DOHH2 (cell line): ENCODE data around the gene LRRC70.

Experiments
- H3F3A ChIP-seq: fragments of 200-600 bp; sonication (generic), shearing (Covaris generic); 2 replicates; pipeline ENCODE4 v1.6.0; 2016; ENCODE audit warnings: antibody characterized with exemption, mild to moderate bottlenecking; ENCODE audit not compliant: control insufficient read depth, insufficient read depth
- H3K27ac ChIP-seq: fragments of 200-600 bp; sonication (generic); 2 replicates; pipeline ENCODE4 v1.5.1; 2014; ENCODE audit warnings: low read depth, mild to moderate bottlenecking, low read length, moderate library complexity
- H3K27me3 ChIP-seq: fragments of 200-600 bp; sonication (generic); 2 replicates; pipeline ENCODE4 v1.6.1; 2014; ENCODE audit warnings: mild to moderate bottlenecking, low read length, mixed read lengths; ENCODE audit not compliant: control insufficient read depth
- H3K36me3 ChIP-seq: fragments of 200-600 bp; sonication (generic); 2 replicates; pipeline ENCODE4 v1.6.1; 2014; ENCODE audit warnings: mild to moderate bottlenecking, low read length, moderate library complexity, mixed read lengths; ENCODE audit not compliant: control insufficient read depth
- H3K4me1 ChIP-seq: fragments of 200-600 bp; sonication (generic); 2 replicates; pipeline ENCODE4 v1.6.1; 2014; ENCODE audit warnings: mild to moderate bottlenecking, low read length, mixed read lengths; ENCODE audit not compliant: control insufficient read depth
- H3K4me2 ChIP-seq: fragments of 200-600 bp; sonication (generic); 2 replicates; pipeline ENCODE4 v1.6.0; 2014; ENCODE audit warnings: mild to moderate bottlenecking, low read length, moderate library complexity
- H3K4me3 ChIP-seq: fragments of 200-600 bp; sonication (generic); 2 replicates; pipeline ENCODE4 v1.5.1; 2014; ENCODE audit warnings: mild to moderate bottlenecking, low read length, mixed read lengths
- H3K79me2 ChIP-seq: fragments of 200-600 bp; sonication (generic); 2 replicates; pipeline ENCODE4 v1.6.1; 2014; ENCODE audit warnings: mild to moderate bottlenecking, low read length, mixed read lengths; ENCODE audit not compliant: control insufficient read depth
- H3K9me2 ChIP-seq: fragments of 200-600 bp; sonication (generic); replicated peaks from 2 replicates; pipeline ENCODE4 v1.6.1; 2014; ENCODE audit warnings: mild to moderate bottlenecking, low read length, mixed read lengths; ENCODE audit not compliant: control insufficient read depth
- H3K9me3 ChIP-seq: fragments of 200-600 bp; sonication (generic); 2 replicates; pipeline ENCODE4 v1.6.1; 2014; ENCODE audit warnings: antibody characterized with exemption, low read length, mixed read lengths; ENCODE audit not compliant: control insufficient read depth, insufficient read depth
- H4K20me1 ChIP-seq: fragments of 200-600 bp; sonication (generic); 2 replicates; pipeline ENCODE4 v1.6.0; 2014; ENCODE audit warnings: low read depth, mild to moderate bottlenecking, antibody characterized with exemption, low read length, moderate library complexity; ENCODE audit not compliant: control insufficient read depth, insufficient read depth
- CTCF ChIP-seq: fragments of 200-600 bp; sonication (generic); IDR thresholded peaks from one replicate; pipeline ENCODE4 v1.5.1; 2014; ENCODE audit warnings: antibody characterized with exemption, mild to moderate bottlenecking, low read depth, low read length; ENCODE audit not compliant: poor library complexity, severe bottlenecking
- EZH2phosphoT487 ChIP-seq: fragments of 200-600 bp; sonication (generic); IDR thresholded peaks from 2 replicates; pipeline ENCODE4 v1.6.1; 2017; ENCODE audit warnings: borderline replicate concordance, mild to moderate bottlenecking, antibody characterized with exemption, low read length, moderate library complexity, mixed read lengths

LRRC70 gene

GRCh38 chr5:62568800-62569432 lies 9.7 kb upstream of the LRRC70 start:
- no peaks in the 10 kb centered on the region for H3F3A ChIP-seq
- H3K9me3 ChIP-seq = no peaks in the 10 kb centered on the region
- H3K36me3 ChIP-seq = peaks cover 30% of the 10 kb centered on the region
- no peaks in the 10 kb centered on the region for H3K27me3 ChIP-seq
- no peak overlapping the region for H3K27ac ChIP-seq
- TF ChIP-seq EZH2phosphoT487 (no peak), CTCF (no peak)
- H3K79me2 ChIP-seq = no peaks in the 10 kb centered on the region
- no peak overlapping the region for H3K4me3 ChIP-seq
- H3K4me2 ChIP-seq = no peak overlapping the region
- no peaks in the 10 kb centered on the region for H4K20me1 ChIP-seq
- no peaks in the 10 kb centered on the region for H3K9me2 ChIP-seq
- H3K4me1 ChIP-seq = no peaks in the 10 kb centered on the region

- Histone ChIP-seq H3K9me3 (no peaks in the 10 kb centered on the region), H3K4me2 (no peak overlapping the region), H3K27me3 (no peaks in the 10 kb centered on the region), H4K20me1 (no peaks in the 10 kb centered on the region), H3K4me3 (no peak overlapping the region), H3K79me2 (no peaks in the 10 kb centered on the region), H3K9me2 (no peaks in the 10 kb centered on the region), H3K4me1 (no peaks in the 10 kb centered on the region), H3F3A (no peaks in the 10 kb centered on the region), H3K36me3 (peaks cover 29% of the 10 kb centered on the region), H3K27ac (no peak overlapping the region)
- TF ChIP-seq CTCF = no peak
- TF ChIP-seq EZH2phosphoT487 = no peak
Measured at GRCh38 chr5:62569470-62569869, 9.1 kb upstream of the LRRC70 start.

- TF ChIP-seq CTCF = no peak
- no peak for TF ChIP-seq EZH2phosphoT487
- peaks cover 1% of the 10 kb centered on the region for H3K36me3 ChIP-seq
- no peak overlapping the region for H3K4me2 ChIP-seq
- no peak overlapping the region for H3K27ac ChIP-seq
- H3K27me3 ChIP-seq = no peaks in the 10 kb centered on the region
- peaks cover 2% of the 10 kb centered on the region; the same call in 1 of the 2 replicates for H3K4me1 ChIP-seq
- H3K79me2 ChIP-seq = no peaks in the 10 kb centered on the region
- H3K9me2 ChIP-seq = no peaks in the 10 kb centered on the region
- H3K4me3 ChIP-seq = no peak overlapping the region
- H4K20me1 ChIP-seq = no peaks in the 10 kb centered on the region
- H3F3A ChIP-seq = no peaks in the 10 kb centered on the region
- H3K9me3 ChIP-seq = no peaks in the 10 kb centered on the region
Measured at GRCh38 chr5:62572918-62573514, 5.6 kb upstream of the LRRC70 start.
